Neuronal stem cell (in vitro differentiated cells): ENCODE data around the gene USP30.

Experiments
- DNase-seq: peaks from one replicate; pipeline ENCODE4 v3.0.0-alpha.2; 2013; ENCODE audit warnings: low spot score
- H2AFZ ChIP-seq: one replicate; pipeline ENCODE4 v1.6.1; 2013; ENCODE audit warnings: mild to moderate bottlenecking, low read length, inconsistent platforms
- H2AK5ac ChIP-seq: 2 replicates; pipeline ENCODE4 v1.6.1; 2013; ENCODE audit warnings: low read depth, mild to moderate bottlenecking, inconsistent platforms, low read length, moderate library complexity, mixed read lengths
- H2BK120ac ChIP-seq: 2 replicates; pipeline ENCODE4 v1.6.1; 2013; ENCODE audit warnings: low read depth, mild to moderate bottlenecking, inconsistent platforms, low read length, moderate library complexity, mixed read lengths
- H2BK12ac ChIP-seq: one replicate; pipeline ENCODE4 v1.6.1; 2013; ENCODE audit warnings: low read length, inconsistent platforms
- H2BK15ac ChIP-seq: 2 replicates; pipeline ENCODE4 v1.6.1; 2013; ENCODE audit warnings: mild to moderate bottlenecking, low read length, inconsistent platforms, mixed read lengths
- H2BK5ac ChIP-seq: one replicate; pipeline ENCODE4 v1.6.1; 2013; ENCODE audit warnings: inconsistent platforms, mild to moderate bottlenecking, low read length, moderate library complexity
- H3K14ac ChIP-seq: one replicate; pipeline ENCODE4 v1.6.1; 2013; ENCODE audit warnings: low read length, inconsistent platforms
- H3K18ac ChIP-seq: 2 replicates; pipeline ENCODE4 v1.6.1; 2013; ENCODE audit warnings: low read length, inconsistent platforms
- H3K23ac ChIP-seq: 2 replicates; pipeline ENCODE4 v1.6.1; 2013; ENCODE audit warnings: low read depth, mild to moderate bottlenecking, mixed read lengths, low read length, inconsistent platforms; ENCODE audit not compliant: poor library complexity
- H3K27ac ChIP-seq: replicated peaks from 3 replicates; pipeline ENCODE4 v1.5.1; 2013; ENCODE audit warnings: low read length, inconsistent platforms
- H3K27me3 ChIP-seq, 3 experiments: 2 replicates each; pipeline ENCODE4 v1.6.1; 2013; ENCODE audit warnings: low read length in 3 of 3, mild to moderate bottlenecking in 2 of 3, inconsistent platforms in 1 of 3, low read depth in 1 of 3, mixed read lengths in 1 of 3, moderate library complexity in 1 of 3; ENCODE audit not compliant: control insufficient read depth in 3 of 3, insufficient read depth in 3 of 3
- H3K36me3 ChIP-seq, 2 donors: replicated peaks in 1 of 2; 2 replicates each; pipeline ENCODE4 v1.6.1; 2013; ENCODE audit warnings: low read length in 2 of 2; ENCODE audit not compliant: control insufficient read depth in 2 of 2, insufficient read depth in 2 of 2
- H3K4ac ChIP-seq: 2 replicates; pipeline ENCODE4 v1.6.1; 2013; ENCODE audit warnings: inconsistent platforms, mild to moderate bottlenecking, low read length, moderate library complexity
- H3K4me1 ChIP-seq, 2 donors: 1 replicate in 1 of 2; 2 replicates in 1 of 2; pipeline ENCODE4 v1.6.1; 2013; ENCODE audit warnings: low read length in 2 of 2, low read depth in 1 of 2; ENCODE audit not compliant: control insufficient read depth in 2 of 2, insufficient read depth in 1 of 2
- H3K4me2 ChIP-seq: one replicate; pipeline ENCODE4 v1.6.1; 2013; ENCODE audit warnings: mild to moderate bottlenecking, low read length, inconsistent platforms; ENCODE audit not compliant: insufficient read depth, poor library complexity, severe bottlenecking
- H3K4me3 ChIP-seq, 2 donors: 2 replicates each; pipeline ENCODE4 v1.5.1; 2013; ENCODE audit warnings: low read length in 2 of 2, mild to moderate bottlenecking in 2 of 2, inconsistent platforms in 1 of 2, moderate library complexity in 1 of 2
- H3K79me1 ChIP-seq: one replicate; pipeline ENCODE4 v1.6.1; 2013; ENCODE audit warnings: low read depth, mild to moderate bottlenecking, inconsistent platforms, low read length, moderate library complexity
- H3K9ac ChIP-seq: one replicate; pipeline ENCODE4 v1.6.1; 2013; ENCODE audit warnings: mild to moderate bottlenecking, low read depth, low read length, inconsistent platforms; ENCODE audit not compliant: poor library complexity
- H3K9me3 ChIP-seq, 2 donors: replicated peaks in 1 of 2; 2 replicates each; pipeline versions ENCODE3 to v1.6.1; 2013; ENCODE audit warnings: low read length in 2 of 2, mild to moderate bottlenecking in 2 of 2, inconsistent platforms in 1 of 2, low read depth in 1 of 2, mixed read lengths in 1 of 2, moderate library complexity in 1 of 2; ENCODE audit not compliant: control insufficient read depth in 2 of 2, insufficient read depth in 1 of 2
- H4K8ac ChIP-seq: one replicate; pipeline ENCODE4 v1.6.1; 2013; ENCODE audit warnings: low read depth, mild to moderate bottlenecking, inconsistent platforms, low read length, moderate library complexity
- H4K91ac ChIP-seq: one replicate; pipeline ENCODE4 v1.6.1; 2013; ENCODE audit warnings: low read length, low read depth, mild to moderate bottlenecking, inconsistent platforms; ENCODE audit not compliant: poor library complexity
- WGBS, 2 donors: extraction: QIAGEN DNeasy Blood & Tissue Kit; methylation state at CpG; one replicate each; pipeline ENCODE4 v1.1.7; 2013; ENCODE audit warnings: missing lambda C conversion rate in 2 of 2, mixed read lengths in 1 of 2; ENCODE audit not compliant: insufficient read length in 2 of 2, insufficient replicate concordance in 1 of 2; ENCODE audit errors: extremely low coverage in 2 of 2; 5-methylcytosine and 5-hydroxymethylcytosine counted together

The USP30 gene

DNA sequence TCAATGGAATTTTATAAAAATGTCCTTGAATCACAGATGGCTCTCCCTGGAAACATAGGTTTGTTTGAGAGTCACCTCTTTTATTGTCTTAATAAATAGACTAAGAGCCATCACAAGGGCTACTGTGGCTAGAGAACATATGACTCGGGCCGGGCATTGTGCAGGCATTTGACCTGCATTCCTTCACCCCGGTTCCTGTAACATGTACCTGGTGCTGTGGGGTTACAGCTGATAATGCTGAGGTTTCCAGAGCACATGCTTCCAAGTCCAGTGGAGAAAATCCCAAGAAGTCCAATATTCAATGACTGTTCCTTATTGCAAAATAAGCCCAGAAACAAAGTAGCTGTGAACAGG is 63.0 kb downstream of the USP30 start:
- peak overlapping the region; percentile 77 for H2AFZ ChIP-seq
- H4K91ac ChIP-seq, result no peak overlapping the region
- H3K14ac ChIP-seq, result no peak overlapping the region
- no peaks in the 10 kb centered on the region for H3K27me3 ChIP-seq
- WGBS, 2 donors, result no CpG with 5 or more reads among the region's 3 CpGs
- H3K27ac ChIP-seq, result peak overlapping the region; percentile 45
- no peak overlapping the region for H2BK15ac ChIP-seq
- H2BK12ac ChIP-seq, result no peak overlapping the region
- H2BK5ac ChIP-seq, result no peak overlapping the region
- peak overlapping the region; percentile 21 for H3K4me2 ChIP-seq
- H3K4me1 ChIP-seq, result peaks cover 17 to 19% of the 10 kb centered on the region in 2 donors
- H3K18ac ChIP-seq, result no peak overlapping the region
- H3K36me3 ChIP-seq, result peaks cover 0 to 6% of the 10 kb centered on the region in 2 donors
- H3K23ac ChIP-seq, result no peak overlapping the region
- H3K9ac ChIP-seq, result no peak overlapping the region
- H3K79me1 ChIP-seq, result no peaks in the 10 kb centered on the region
- H3K9me3 ChIP-seq, result no peaks in the 10 kb centered on the region
- H2BK120ac ChIP-seq, result no peak overlapping the region
- H4K8ac ChIP-seq, result no peak overlapping the region
- no peak overlapping the region for H3K4me3 ChIP-seq
- no peak overlapping the region for H3K4ac ChIP-seq
- H2AK5ac ChIP-seq, result no peak overlapping the region
- no peak for DNase-seq

DNA sequence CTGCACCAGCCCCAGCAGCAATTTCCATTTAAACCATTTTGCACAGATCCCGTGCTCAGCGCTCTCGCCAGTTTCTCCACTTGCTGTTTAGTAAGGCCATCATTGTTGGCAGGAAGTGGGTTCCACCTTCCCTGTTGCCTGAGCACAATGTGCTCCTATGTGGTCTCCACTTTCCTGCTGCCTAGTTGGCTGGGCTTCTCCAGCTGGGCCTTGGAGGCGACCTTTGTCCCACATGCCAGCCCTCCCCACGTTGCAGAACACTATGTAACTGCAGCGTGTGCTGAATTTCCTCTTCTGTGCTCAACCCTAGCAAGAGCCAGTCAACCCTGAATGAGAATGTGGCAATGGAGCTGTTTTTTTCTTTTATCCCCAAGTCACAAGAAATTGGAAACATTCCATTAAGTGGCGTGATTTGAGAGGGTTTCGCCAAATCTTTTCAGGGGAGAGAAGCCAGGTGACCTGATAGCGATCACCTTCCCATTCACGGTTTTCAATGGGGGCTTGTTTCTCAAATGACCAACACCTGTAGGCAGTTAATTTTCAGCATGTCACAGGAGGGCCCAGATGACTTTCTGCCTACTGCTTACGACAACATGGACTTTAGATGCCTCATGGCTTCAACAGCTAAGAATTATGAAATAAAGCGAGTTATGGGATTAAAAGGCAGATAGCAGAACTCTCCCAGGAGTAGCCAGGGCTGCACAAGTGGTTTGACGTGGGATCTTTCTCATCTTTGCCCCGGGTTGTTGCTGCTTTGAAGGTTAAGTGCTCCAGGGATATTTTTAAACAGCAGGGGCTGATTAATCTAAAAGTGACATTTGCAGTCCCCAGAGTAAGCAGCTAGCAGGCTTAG is 63.6 kb downstream of the USP30 start, which contains the start of gene ACACB:
Gene ACACB (plus strand): TSS at position 830 of the 853 bp plus-strand sequence. CDS start 22,819 bp downstream, outside the sequence.
- H3K9me3 ChIP-seq, result no peaks in the 10 kb centered on the region
- H3K4ac ChIP-seq, result no peak within 1 kb of the TSS
- H4K8ac ChIP-seq, result no peak within 1 kb of the TSS
- no peak within 1 kb of the TSS for H3K14ac ChIP-seq
- peak within 1 kb of the TSS; percentile 45 for H3K27ac ChIP-seq
- H3K79me1 ChIP-seq, result no peaks in the 10 kb centered on the region
- H2BK15ac ChIP-seq, result no peak within 1 kb of the TSS
- peak within 1 kb of the TSS; percentile 30 for H2AK5ac ChIP-seq
- no peak within 1 kb of the TSS for H3K23ac ChIP-seq
- no peak within 1 kb of the TSS for H2BK120ac ChIP-seq
- H3K27me3 ChIP-seq, result no peaks in the 10 kb centered on the region
- DNase-seq, result no peak
- WGBS, 2 donors, result no CpG with 5 or more reads among the region's 14 CpGs
- H3K18ac ChIP-seq, result no peak within 1 kb of the TSS
- no peak within 1 kb of the TSS for H4K91ac ChIP-seq
- H2BK5ac ChIP-seq, result no peak within 1 kb of the TSS
- peak within 1 kb of the TSS; percentile 77 for H2AFZ ChIP-seq
- H3K36me3 ChIP-seq, result peaks cover 0 to 4% of the 10 kb centered on the region in 2 donors
- H3K4me1 ChIP-seq, result peaks cover 15 to 17% of the 10 kb centered on the region in 2 donors
- peak within 1 kb of the TSS; percentile 21 for H3K4me2 ChIP-seq
- no peak within 1 kb of the TSS for H3K4me3 ChIP-seq
- no peak within 1 kb of the TSS for H2BK12ac ChIP-seq
- H3K9ac ChIP-seq, result no peak within 1 kb of the TSS

DNA sequence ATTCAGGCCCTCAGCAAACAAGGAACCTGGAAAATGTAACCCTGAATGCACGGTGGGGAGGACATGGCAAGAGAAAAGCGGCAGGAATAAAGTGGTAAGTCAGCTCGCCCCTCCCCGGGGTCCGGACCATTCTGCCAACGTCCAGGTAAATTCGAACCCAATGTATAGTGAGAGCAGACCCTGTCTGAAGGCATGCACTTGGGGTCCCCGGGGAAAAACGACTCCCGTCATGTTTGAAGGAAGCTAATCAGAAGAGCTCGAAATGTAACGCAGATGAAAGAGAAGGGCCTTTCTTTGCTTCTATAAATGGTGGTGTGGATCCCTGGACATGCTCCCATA is 64.2 kb downstream of the USP30 start:
- H3K27ac ChIP-seq, result no peak overlapping the region
- no peaks in the 10 kb centered on the region for H3K79me1 ChIP-seq
- H3K4me3 ChIP-seq, result no peak overlapping the region
- no peak for DNase-seq
- H2BK12ac ChIP-seq, result no peak overlapping the region
- no peak overlapping the region for H4K91ac ChIP-seq
- no peaks in the 10 kb centered on the region for H3K27me3 ChIP-seq
- no peak overlapping the region for H3K4me2 ChIP-seq
- peak overlapping the region; percentile 30 for H2AK5ac ChIP-seq
- H2BK5ac ChIP-seq, result no peak overlapping the region
- H3K4me1 ChIP-seq, result peaks cover 10 to 15% of the 10 kb centered on the region in 2 donors
- no peak overlapping the region for H3K18ac ChIP-seq
- no peak overlapping the region for H3K14ac ChIP-seq
- no CpG with 5 or more reads among the region's 12 CpGs for WGBS, 2 donors
- H2BK15ac ChIP-seq, result no peak overlapping the region
- peaks cover 0 to 2% of the 10 kb centered on the region in 2 donors for H3K36me3 ChIP-seq
- no peak overlapping the region for H3K9ac ChIP-seq
- H3K4ac ChIP-seq, result no peak overlapping the region
- no peaks in the 10 kb centered on the region for H3K9me3 ChIP-seq
- H4K8ac ChIP-seq, result no peak overlapping the region
- H3K23ac ChIP-seq, result no peak overlapping the region
- H2BK120ac ChIP-seq, result no peak overlapping the region
- no peak overlapping the region for H2AFZ ChIP-seq

DNA sequence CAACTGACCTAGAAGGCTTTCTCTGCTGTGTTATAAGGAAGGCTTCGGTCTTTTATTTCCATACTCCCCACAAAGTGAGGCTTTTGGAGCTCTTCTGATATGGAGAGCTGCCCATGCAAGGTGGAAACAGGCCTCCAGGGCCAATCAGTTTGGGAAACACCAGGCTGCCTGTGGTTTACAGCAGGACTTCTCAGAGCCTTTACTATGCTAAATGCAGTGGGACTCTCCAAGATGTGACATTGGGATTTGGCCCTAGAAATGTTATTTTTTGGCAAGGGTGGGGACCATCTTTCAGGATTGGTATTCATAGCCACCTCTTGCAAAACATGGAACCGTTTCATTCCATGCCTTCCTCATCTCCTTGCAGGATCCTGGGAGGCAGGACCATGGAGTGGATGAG is 67.7 kb downstream of the USP30 start:
- Histone ChIP-seq H2BK12ac (no peak overlapping the region), H3K4ac (no peak overlapping the region), H4K8ac (no peak overlapping the region), H2AK5ac (no peak overlapping the region), H4K91ac (no peak overlapping the region), H3K9me3 (no peaks in the 10 kb centered on the region), H3K18ac (no peak overlapping the region), H3K79me1 (no peaks in the 10 kb centered on the region), H2BK5ac (no peak overlapping the region), H3K36me3 (no peaks in the 10 kb centered on the region), H3K4me1 (peaks cover 10 to 12% of the 10 kb centered on the region in 2 donors), H2BK120ac (no peak overlapping the region), H2AFZ (no peak overlapping the region), H3K23ac (no peak overlapping the region), H2BK15ac (no peak overlapping the region), H3K27me3 (no peaks in the 10 kb centered on the region), H3K14ac (peak overlapping the region; percentile 67), H3K4me2 (no peak overlapping the region), H3K27ac (no peak overlapping the region), H3K4me3 (no peak overlapping the region), H3K9ac (no peak overlapping the region)
- no CpG with 5 or more reads among the region's 2 CpGs for WGBS, 2 donors
- DNase-seq, result no peak
